Hepatocyte (in vitro differentiated cells): ENCODE measurements around the gene DOC2A. TPM values are rescaled to one million over a fixed set of nuclear protein-coding genes. Genes with fewer than 3 reads are reported as not detected.

Experiments used
- DNase-seq: peaks from one replicate; pipeline ENCODE4 v3.0.0-alpha.2; 2016; ENCODE audit warnings: low spot score
- H2AFZ ChIP-seq: fragments of 200-600 bp; sonication (generic); 2 replicates; pipeline ENCODE4 v1.6.0; 2016; ENCODE audit warnings: antibody characterized with exemption, mild to moderate bottlenecking
- H3K27ac ChIP-seq: fragments of 200-600 bp; sonication (generic); 2 replicates; pipeline ENCODE4 v1.5.1; 2016; ENCODE audit warnings: mild to moderate bottlenecking
- H3K27me3 ChIP-seq: fragments of 200-600 bp; sonication (generic); 2 replicates; pipeline ENCODE4 v1.6.1; 2016
- H3K36me3 ChIP-seq: fragments of 200-600 bp; sonication (generic); replicated peaks from 2 replicates; pipeline ENCODE4 v1.5.1; 2016; ENCODE audit warnings: low read depth; ENCODE audit not compliant: insufficient read depth
- H3K4me1 ChIP-seq: fragments of 200-600 bp; sonication (generic); 2 replicates; pipeline ENCODE4 v1.5.1; 2016; ENCODE audit warnings: mild to moderate bottlenecking, moderate library complexity; ENCODE audit not compliant: insufficient read depth
- H3K4me2 ChIP-seq: fragments of 200-600 bp; sonication (generic); 2 replicates; pipeline ENCODE4 v1.6.0; 2016
- H3K4me3 ChIP-seq: fragments of 200-600 bp; sonication (generic); 2 replicates; pipeline ENCODE4 v1.5.1; 2016; ENCODE audit warnings: mild to moderate bottlenecking
- H3K79me2 ChIP-seq: fragments of 200-600 bp; sonication (generic); 2 replicates; pipeline ENCODE4 v1.6.0; 2017; ENCODE audit warnings: mild to moderate bottlenecking
- H3K9me2 ChIP-seq: fragments of 200-600 bp; sonication (generic); replicated peaks from 2 replicates; pipeline ENCODE4 v1.6.0; 2017; ENCODE audit warnings: mild to moderate bottlenecking; ENCODE audit not compliant: insufficient read depth
- H3K9me3 ChIP-seq: fragments of 200-600 bp; sonication (generic); 2 replicates; pipeline ENCODE4 v1.5.1; 2016; ENCODE audit warnings: low read depth, mild to moderate bottlenecking
- H4K20me1 ChIP-seq: fragments of 200-600 bp; sonication (generic); 2 replicates; pipeline ENCODE4 v1.6.0; 2016; ENCODE audit warnings: mild to moderate bottlenecking; ENCODE audit not compliant: insufficient read depth, poor library complexity, severe bottlenecking
- CTCF ChIP-seq: fragments of 200-600 bp; sonication (generic); IDR thresholded peaks from 2 replicates; pipeline ENCODE4 v1.5.1; 2016; ENCODE audit warnings: antibody characterized with exemption, mild to moderate bottlenecking; ENCODE audit not compliant: poor library complexity
- EZH2 ChIP-seq: fragments of 200-600 bp; sonication (generic); IDR thresholded peaks from 2 replicates; pipeline ENCODE4 v1.6.1; 2016; ENCODE audit warnings: antibody characterized with exemption, mild to moderate bottlenecking, borderline replicate concordance
- EZH2phosphoT487 ChIP-seq: fragments of 200-600 bp; sonication (generic); IDR thresholded peaks from one replicate; pipeline ENCODE4 v1.6.1; 2018; ENCODE audit warnings: antibody characterized with exemption, mild to moderate bottlenecking, low read depth, moderate library complexity; ENCODE audit not compliant: unreplicated experiment, severe bottlenecking
- WGBS: methylation state at CpG from one replicate; pipeline ENCODE4 v1.1.6; 2016; ENCODE audit warnings: low lambda C conversion rate; ENCODE audit errors: missing lambda C conversion rate; 5-methylcytosine and 5-hydroxymethylcytosine counted together
- polyA plus RNA-seq: library from polyadenylated mRNA; unstranded; fragments of >200 nt; fragmentation: Nextera tagmentation; extraction: Ambion mirVana; gene quantifications from 2 replicates; pipeline ENCODE4 v1.2.1, GENCODE V29; 2016
- total RNA-seq: library from RNA; depleted of rRNA; stranded (reverse); fragments of >200 nt; gene quantifications from 2 replicates; pipeline ENCODE4 v1.2.3, GENCODE V29; 2014

The DOC2A gene
- total and polyA plus RNA-seq, 2 experiments from 2014 or later, result 6.9 to 13.0 TPM

DNA sequence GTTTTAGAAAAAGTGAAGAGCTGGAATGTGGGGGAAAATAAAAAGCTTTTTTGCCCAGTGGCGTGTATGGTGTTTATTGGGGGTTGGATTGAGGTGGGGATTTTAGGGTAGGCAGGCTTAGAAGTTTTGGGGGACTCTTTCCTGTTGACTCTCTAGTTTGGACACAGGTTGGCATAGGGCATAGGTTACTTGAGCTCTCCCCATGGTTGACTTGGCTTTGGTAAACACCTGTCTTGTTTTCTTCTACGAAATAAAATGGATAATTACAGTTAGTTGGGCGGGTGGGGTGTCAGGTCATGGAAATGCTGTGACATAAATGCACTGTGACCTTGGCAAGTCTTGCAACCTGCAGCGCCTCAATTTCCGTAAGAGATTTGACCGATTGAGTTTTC lies 37.8 kb downstream of the DOC2A start:
- Histone ChIP-seq H3K79me2 (peaks cover 41% of the 10 kb centered on the region), H3K4me2 (peak overlapping the region; percentile 25), H3K4me3 (no peak overlapping the region), H3K36me3 (no peaks in the 10 kb centered on the region), H3K4me1 (peaks cover 20% of the 10 kb centered on the region), H3K27me3 (no peaks in the 10 kb centered on the region), H4K20me1 (peaks cover 38% of the 10 kb centered on the region), H2AFZ (no peak overlapping the region), H3K9me2 (no peaks in the 10 kb centered on the region), H3K9me3 (no peaks in the 10 kb centered on the region), H3K27ac (no peak overlapping the region)
- DNase-seq, result no peak
- WGBS, result 67% methylated on average over 6 of the region's 6 CpGs
- no peak for TF ChIP-seq CTCF
- no peak for TF ChIP-seq EZH2
- no peak for TF ChIP-seq EZH2phosphoT487

GRCh38 chr16:29972500-29972899 lies 38.3 kb downstream of the DOC2A start:
- H3K27ac ChIP-seq, result no peak overlapping the region

GRCh38 chr16:29971304-29971703 lies 39.5 kb downstream of the DOC2A start:
- H3K27me3 ChIP-seq, result no peaks in the 10 kb centered on the region
- no peaks in the 10 kb centered on the region for H3K9me2 ChIP-seq
- no peak overlapping the region for H3K27ac ChIP-seq
- H3K4me1 ChIP-seq, result peaks cover 13% of the 10 kb centered on the region
- H4K20me1 ChIP-seq, result peaks cover 21% of the 10 kb centered on the region
- DNase-seq, result no peak
- WGBS, result 94% methylated on average over 7 of the region's 8 CpGs
- no peak overlapping the region for H3K4me2 ChIP-seq
- TF ChIP-seq EZH2phosphoT487, result no peak
- TF ChIP-seq EZH2, result no peak
- TF ChIP-seq CTCF, result no peak
- H2AFZ ChIP-seq, result no peak overlapping the region
- no peaks in the 10 kb centered on the region for H3K36me3 ChIP-seq
- H3K4me3 ChIP-seq, result no peak overlapping the region
- H3K79me2 ChIP-seq, result peaks cover 24% of the 10 kb centered on the region
- H3K9me3 ChIP-seq, result no peaks in the 10 kb centered on the region

More at GRCh38 chr16:29972500-29972899, 38.3 kb downstream of the DOC2A start:
- no peaks in the 10 kb centered on the region for H3K9me2 ChIP-seq
- no peak overlapping the region for H3K4me2 ChIP-seq
- TF ChIP-seq EZH2phosphoT487, result no peak
- no peak for TF ChIP-seq CTCF
- no peak for TF ChIP-seq EZH2
- no peaks in the 10 kb centered on the region for H3K27me3 ChIP-seq
- no peaks in the 10 kb centered on the region for H3K9me3 ChIP-seq
- H3K4me1 ChIP-seq, result peaks cover 20% of the 10 kb centered on the region
- H2AFZ ChIP-seq, result no peak overlapping the region
- no peak for DNase-seq
- H4K20me1 ChIP-seq, result peaks cover 33% of the 10 kb centered on the region
- H3K36me3 ChIP-seq, result no peaks in the 10 kb centered on the region
- WGBS, result 100% methylated on average over 1 of the region's 1 CpG
- H3K4me3 ChIP-seq, result no peak overlapping the region
- peaks cover 36% of the 10 kb centered on the region for H3K79me2 ChIP-seq

- no peak overlapping the region for H3K4me3 ChIP-seq
- DNase-seq, result no peak
- 93% methylated on average over 4 of the region's 4 CpGs for WGBS
- H3K4me1 ChIP-seq, result no peaks in the 10 kb centered on the region
- H3K9me3 ChIP-seq, result no peaks in the 10 kb centered on the region
- H3K79me2 ChIP-seq, result peaks cover 2% of the 10 kb centered on the region
- H2AFZ ChIP-seq, result no peak overlapping the region
- no peak overlapping the region for H3K4me2 ChIP-seq
- no peak overlapping the region for H3K27ac ChIP-seq
- no peaks in the 10 kb centered on the region for H3K27me3 ChIP-seq
- H3K9me2 ChIP-seq, result no peaks in the 10 kb centered on the region
- no peaks in the 10 kb centered on the region for H3K36me3 ChIP-seq
- no peaks in the 10 kb centered on the region for H4K20me1 ChIP-seq
- TF ChIP-seq EZH2phosphoT487 (no peak), CTCF (no peak), EZH2 (no peak)
These were observed 42.6 kb downstream of the DOC2A start for GRCh38 chr16:29968205-29968604.
